Loucy (cell line): Measurements from ENCODE around the gene CMTM7.

ENCODE experiments used
- H2AFZ ChIP-seq: fragments of 200-600 bp; sonication (generic); 2 replicates; pipeline ENCODE4 v1.6.0; 2016; ENCODE audit warnings: antibody characterized with exemption, mild to moderate bottlenecking, low read length, moderate library complexity
- H3F3A ChIP-seq: fragments of 200-600 bp; 2 replicates; pipeline ENCODE4 v1.6.0; 2016; ENCODE audit warnings: antibody characterized with exemption, low read depth, mild to moderate bottlenecking
- H3K27me3 ChIP-seq: fragments of 200-600 bp; sonication (generic); 2 replicates; pipeline ENCODE4 v1.6.1; 2014; ENCODE audit warnings: low read length, mild to moderate bottlenecking; ENCODE audit not compliant: insufficient read depth, poor library complexity, severe bottlenecking
- H3K36me3 ChIP-seq: fragments of 200-600 bp; sonication (generic); 2 replicates; pipeline ENCODE4 v1.6.1; 2016; ENCODE audit warnings: low read length; ENCODE audit not compliant: insufficient read depth
- H3K4me1 ChIP-seq: fragments of 200-600 bp; sonication (generic); 2 replicates; pipeline ENCODE4 v1.5.1; 2014; ENCODE audit warnings: low read length, mild to moderate bottlenecking; ENCODE audit not compliant: insufficient read depth, poor library complexity, severe bottlenecking
- H3K4me2 ChIP-seq: fragments of 200-600 bp; sonication (generic); 2 replicates; pipeline ENCODE4 v1.6.0; 2014; ENCODE audit warnings: antibody characterized with exemption, low read length, low read depth, mild to moderate bottlenecking; ENCODE audit not compliant: poor library complexity, severe bottlenecking
- H3K4me3 ChIP-seq: fragments of 200-600 bp; sonication (generic); 2 replicates; pipeline ENCODE4 v1.5.1; 2014; ENCODE audit warnings: low read length, mild to moderate bottlenecking, mixed read lengths; ENCODE audit not compliant: poor library complexity, severe bottlenecking
- H3K79me2 ChIP-seq: fragments of 200-600 bp; sonication (generic); 2 replicates; pipeline ENCODE4 v1.6.1; 2014; ENCODE audit warnings: low read length; ENCODE audit not compliant: insufficient read depth
- H3K9ac ChIP-seq: fragments of 200-600 bp; sonication (generic); 2 replicates; pipeline ENCODE4 v1.6.0; 2014; ENCODE audit warnings: mild to moderate bottlenecking, low read depth, low read length, moderate library complexity; ENCODE audit not compliant: poor library complexity, severe bottlenecking
- H3K9me2 ChIP-seq: fragments of 200-600 bp; sonication (generic); replicated peaks from 2 replicates; pipeline ENCODE4 v1.6.1; 2016; ENCODE audit warnings: low read depth, low read length, mixed read lengths
- H3K9me3 ChIP-seq: fragments of 200-600 bp; sonication (generic); 2 replicates; pipeline ENCODE4 v1.6.1; 2014; ENCODE audit warnings: mild to moderate bottlenecking, antibody characterized with exemption, low read length, low read depth; ENCODE audit not compliant: insufficient read depth
- H4K20me1 ChIP-seq: fragments of 200-600 bp; sonication (generic); 2 replicates; pipeline ENCODE4 v1.6.0; 2014; ENCODE audit warnings: antibody characterized with exemption, low read length, mild to moderate bottlenecking; ENCODE audit not compliant: insufficient read depth, poor library complexity, severe bottlenecking
- EZH2phosphoT487 ChIP-seq: fragments of 200-600 bp; IDR thresholded peaks from 2 replicates; pipeline ENCODE4 v1.6.1; 2018; ENCODE audit warnings: antibody characterized with exemption, mild to moderate bottlenecking, moderate library complexity, borderline replicate concordance
- TF ChIP-seq, protein P1 (sequence below): fragments of 200-600 bp; sonication (generic); conservative IDR thresholded peaks from 2 replicates; pipeline ENCODE4 v1.5.1; 2014; ENCODE audit warnings: mild to moderate bottlenecking, antibody characterized with exemption, low read length

Gene CMTM7

DNA sequence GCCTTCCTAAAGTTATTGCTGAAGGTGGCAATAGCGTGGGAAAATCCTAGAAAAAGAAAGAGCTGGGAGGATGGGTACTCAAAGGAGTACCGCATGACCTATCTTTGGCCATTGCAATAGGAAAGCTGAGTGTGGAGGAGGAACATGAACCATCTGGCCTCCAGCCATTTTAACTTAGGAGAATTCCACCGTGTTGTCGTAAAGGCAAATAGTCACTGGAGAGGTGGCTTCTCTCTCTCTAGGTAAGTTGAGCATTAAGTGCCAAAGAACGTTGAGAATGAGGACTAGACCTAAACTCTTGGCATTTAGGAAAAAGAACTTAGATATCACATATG lies 16.1 kb upstream of the CMTM7 start:
- H3K27me3 ChIP-seq = no peaks in the 10 kb centered on the region
- no peaks in the 10 kb centered on the region for H3K36me3 ChIP-seq
- H3F3A ChIP-seq = no peaks in the 10 kb centered on the region
- no peaks in the 10 kb centered on the region for H4K20me1 ChIP-seq
- TF ChIP-seq, protein P1, sequence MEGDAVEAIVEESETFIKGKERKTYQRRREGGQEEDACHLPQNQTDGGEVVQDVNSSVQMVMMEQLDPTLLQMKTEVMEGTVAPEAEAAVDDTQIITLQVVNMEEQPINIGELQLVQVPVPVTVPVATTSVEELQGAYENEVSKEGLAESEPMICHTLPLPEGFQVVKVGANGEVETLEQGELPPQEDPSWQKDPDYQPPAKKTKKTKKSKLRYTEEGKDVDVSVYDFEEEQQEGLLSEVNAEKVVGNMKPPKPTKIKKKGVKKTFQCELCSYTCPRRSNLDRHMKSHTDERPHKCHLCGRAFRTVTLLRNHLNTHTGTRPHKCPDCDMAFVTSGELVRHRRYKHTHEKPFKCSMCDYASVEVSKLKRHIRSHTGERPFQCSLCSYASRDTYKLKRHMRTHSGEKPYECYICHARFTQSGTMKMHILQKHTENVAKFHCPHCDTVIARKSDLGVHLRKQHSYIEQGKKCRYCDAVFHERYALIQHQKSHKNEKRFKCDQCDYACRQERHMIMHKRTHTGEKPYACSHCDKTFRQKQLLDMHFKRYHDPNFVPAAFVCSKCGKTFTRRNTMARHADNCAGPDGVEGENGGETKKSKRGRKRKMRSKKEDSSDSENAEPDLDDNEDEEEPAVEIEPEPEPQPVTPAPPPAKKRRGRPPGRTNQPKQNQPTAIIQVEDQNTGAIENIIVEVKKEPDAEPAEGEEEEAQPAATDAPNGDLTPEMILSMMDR = no peak
- TF ChIP-seq EZH2phosphoT487 = no peak
- no peaks in the 10 kb centered on the region for H3K79me2 ChIP-seq
- H3K9ac ChIP-seq = no peak overlapping the region
- no peak overlapping the region for H3K4me3 ChIP-seq
- H3K9me2 ChIP-seq = no peaks in the 10 kb centered on the region
- no peaks in the 10 kb centered on the region for H3K9me3 ChIP-seq
- no peak overlapping the region for H3K4me2 ChIP-seq
- no peaks in the 10 kb centered on the region for H3K4me1 ChIP-seq
- H2AFZ ChIP-seq = no peak overlapping the region

DNA sequence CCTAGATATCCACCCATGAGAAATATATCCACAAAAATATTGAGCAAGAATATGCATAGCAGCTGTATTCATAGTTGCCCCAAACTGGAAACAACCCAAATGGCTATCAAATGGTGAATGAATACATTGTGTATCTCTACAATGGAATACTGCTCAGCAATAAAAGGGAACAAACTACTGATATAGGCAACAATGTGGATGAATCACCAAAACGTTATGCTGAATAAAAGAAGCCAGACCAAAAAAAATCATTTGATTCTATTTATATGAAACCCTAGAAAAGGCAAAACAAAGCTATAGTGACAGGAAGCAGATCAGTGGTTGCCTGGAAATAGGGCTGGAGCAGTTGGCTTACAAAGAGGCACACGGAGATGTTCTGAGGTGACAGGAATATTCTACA lies 15.5 kb upstream of the CMTM7 start:
- H3K9me2 ChIP-seq = no peaks in the 10 kb centered on the region
- H3K4me1 ChIP-seq = no peaks in the 10 kb centered on the region
- no peak for TF ChIP-seq EZH2phosphoT487
- TF ChIP-seq, protein P1 = no peak
- H3K27me3 ChIP-seq = no peaks in the 10 kb centered on the region
- no peaks in the 10 kb centered on the region for H3K79me2 ChIP-seq
- no peak overlapping the region for H3K4me3 ChIP-seq
- H3K36me3 ChIP-seq = no peaks in the 10 kb centered on the region
- H3K4me2 ChIP-seq = no peak overlapping the region
- H3F3A ChIP-seq = no peaks in the 10 kb centered on the region
- H3K9ac ChIP-seq = no peak overlapping the region
- no peak overlapping the region for H2AFZ ChIP-seq
- no peaks in the 10 kb centered on the region for H4K20me1 ChIP-seq
- H3K9me3 ChIP-seq = no peaks in the 10 kb centered on the region

DNA sequence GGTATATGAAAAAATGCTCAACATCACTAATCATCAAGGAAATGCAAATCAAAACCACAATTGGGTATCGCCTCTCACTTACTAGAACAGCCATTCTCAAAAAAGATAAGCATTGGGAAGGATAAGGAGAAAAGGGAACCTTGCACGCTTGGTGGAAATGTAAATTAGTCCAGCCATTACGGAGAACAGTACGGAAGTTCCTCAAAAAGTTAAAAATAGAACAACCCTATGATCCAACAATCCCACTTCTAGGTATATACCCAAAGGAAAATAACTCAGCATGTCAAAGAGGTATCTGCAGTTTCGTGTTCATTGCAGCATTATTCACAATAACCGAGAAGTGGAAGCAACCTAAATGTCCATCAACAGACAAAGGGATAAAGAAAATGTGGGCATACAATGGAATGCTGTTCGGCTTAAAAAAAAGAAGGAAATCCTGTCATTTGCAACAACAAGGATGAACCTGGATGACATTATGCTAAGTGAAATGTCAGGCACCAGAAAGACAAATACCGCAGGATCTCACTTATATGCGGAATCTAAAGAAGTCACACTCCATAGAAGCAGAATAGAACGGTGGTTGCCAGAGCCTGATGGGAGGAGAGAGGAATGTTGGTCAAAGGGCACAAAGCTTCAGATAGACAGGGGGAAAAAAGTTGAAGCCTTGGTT lies 11.7 kb upstream of the CMTM7 start:
- H2AFZ ChIP-seq = no peak overlapping the region
- no peaks in the 10 kb centered on the region for H4K20me1 ChIP-seq
- H3F3A ChIP-seq = no peaks in the 10 kb centered on the region
- no peaks in the 10 kb centered on the region for H3K4me1 ChIP-seq
- H3K9me3 ChIP-seq = no peaks in the 10 kb centered on the region
- no peak overlapping the region for H3K4me3 ChIP-seq
- H3K4me2 ChIP-seq = no peak overlapping the region
- H3K9me2 ChIP-seq = no peaks in the 10 kb centered on the region
- no peaks in the 10 kb centered on the region for H3K79me2 ChIP-seq
- no peak overlapping the region for H3K9ac ChIP-seq
- no peak for TF ChIP-seq EZH2phosphoT487
- TF ChIP-seq, protein P1 = no peak
- no peaks in the 10 kb centered on the region for H3K27me3 ChIP-seq
- no peaks in the 10 kb centered on the region for H3K36me3 ChIP-seq
